Activated T-cell treated with anti-CD3 and anti-CD28 coated beads, Interleukin-2, amount 50 U/mL, for 48 hours (primary cell): Measurements from ENCODE around the gene PGLYRP1.
A peak's percentile ranks its signal among the peaks of the same experiment; 100 is the strongest.

Experiments
- DNase-seq, 2 experiments: peaks; one replicate each; pipeline ENCODE4 v3.0.0-alpha.2; 2020

The PGLYRP1 gene

GRCh38 chr19:46000491-46001246, 22.2 kb downstream of the PGLYRP1 start:
- peak; percentile 66 to 75 for DNase-seq

GRCh38 chr19:45999653-46000121, 23.2 kb downstream of the PGLYRP1 start:
- DNase-seq = peak in 1 of 2 experiments; percentile 35

- DNase-seq = no peak
Measured at GRCh38 chr19:45998834-45999233, 24.0 kb downstream of the PGLYRP1 start.

- no peak for DNase-seq
Measured at GRCh38 chr19:45996933-45997332, 25.9 kb downstream of the PGLYRP1 start.

GRCh38 chr19:45995715-45996385, 27.0 kb downstream of the PGLYRP1 start:
- DNase-seq = no peak

- DNase-seq = peak; percentile 98
Measured at GRCh38 chr19:45994998-45995714, 27.7 kb downstream of the PGLYRP1 start, which contains the start of gene CCDC61. TSS of gene CCDC61 (plus strand) at chr19:45995467. CDS start at chr19:46003019, 7,552 bp downstream.

- DNase-seq = no peak
Measured at GRCh38 chr19:45994456-45994997, 28.3 kb downstream of the PGLYRP1 start.

- no peak for DNase-seq
Measured at GRCh38 chr19:45990113-45990728, 32.6 kb downstream of the PGLYRP1 start.

GRCh38 chr19:45985321-45985720, 37.5 kb downstream of the PGLYRP1 start:
- DNase-seq = no peak

GRCh38 chr19:45981350-45981749, 41.5 kb downstream of the PGLYRP1 start:
- DNase-seq = no peak

GRCh38 chr19:45978156-45978555, 44.7 kb downstream of the PGLYRP1 start:
- no peak for DNase-seq

GRCh38 chr19:45976178-45976577, 46.7 kb downstream of the PGLYRP1 start:
- DNase-seq = no peak

- DNase-seq = no peak
Measured at GRCh38 chr19:45975306-45976070, 47.4 kb downstream of the PGLYRP1 start.

- peak; percentile 77 to 81 for DNase-seq
Measured at GRCh38 chr19:45973553-45974338, 49.1 kb downstream of the PGLYRP1 start, which contains the start of gene NOVA2. TSS of gene NOVA2 (minus strand) at chr19:45973865. CDS start at chr19:45973351, 514 bp downstream.

- no peak for DNase-seq
Measured at GRCh38 chr19:45972947-45973540, 49.8 kb downstream of the PGLYRP1 start.

- DNase-seq = peak; percentile 40 to 47
Measured at GRCh38 chr19:45972081-45972946, 50.5 kb downstream of the PGLYRP1 start.

- no peak for DNase-seq
Measured at GRCh38 chr19:45971260-45971902, 51.5 kb downstream of the PGLYRP1 start.

- DNase-seq = no peak
Measured at GRCh38 chr19:45969676-45970075, 53.2 kb downstream of the PGLYRP1 start.
